GM21447 (cell line): ENCODE results near the gene APCDD1L.

ENCODE experiments used
- ATAC-seq: cut with Tn5 transposase; IDR thresholded peaks from one replicate; pipeline ENCODE4 v1.9.1; 2021; ENCODE audit not compliant: unreplicated experiment

APCDD1L gene

DNA sequence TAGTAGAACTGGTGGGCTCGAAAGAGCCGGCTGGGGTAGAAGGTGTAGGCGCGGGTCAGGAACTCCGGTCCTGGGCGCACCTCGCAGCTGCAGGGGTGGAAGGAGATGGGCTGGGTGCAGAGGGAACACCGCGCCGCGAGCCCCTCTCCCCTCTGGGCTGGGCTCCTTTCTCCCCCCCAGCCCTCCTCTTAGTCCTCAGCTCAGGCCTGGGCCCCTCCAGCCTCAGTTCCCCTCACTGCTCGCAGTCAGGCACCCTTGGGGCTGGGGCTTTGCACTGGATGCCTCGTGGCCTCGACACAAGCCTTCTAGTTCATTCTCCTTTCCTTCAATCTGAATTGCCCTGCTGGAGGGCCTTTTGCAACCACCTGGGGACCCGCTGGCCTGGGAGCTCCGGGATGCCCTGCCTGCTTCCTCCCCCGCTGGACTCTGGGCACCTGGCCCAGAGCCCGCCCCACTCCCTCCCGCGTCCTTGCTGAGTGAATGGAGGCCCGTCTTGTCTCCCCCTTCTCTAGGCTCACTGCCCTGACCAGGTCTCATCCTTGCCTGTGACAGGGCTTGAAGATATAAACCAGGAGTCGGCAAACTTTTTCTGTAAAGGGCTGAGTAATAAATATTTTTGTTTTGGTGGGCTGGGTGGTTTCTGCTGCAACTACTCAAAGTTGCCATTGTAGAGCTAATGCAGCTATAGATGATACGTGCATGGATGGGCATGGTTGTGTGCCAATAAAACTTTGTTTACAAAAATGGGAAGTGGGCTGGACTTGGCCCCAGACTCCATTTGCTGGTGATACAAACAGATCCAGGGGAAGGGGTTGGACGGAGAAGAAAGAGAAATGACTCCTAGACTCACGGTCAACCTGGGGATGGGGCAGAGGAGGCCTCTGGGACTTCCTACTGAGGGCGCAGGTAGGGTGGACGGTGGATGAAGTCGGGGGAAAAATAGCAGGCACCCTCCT, 47.3 kb downstream of the APCDD1L start:
- no peak for ATAC-seq

DNA sequence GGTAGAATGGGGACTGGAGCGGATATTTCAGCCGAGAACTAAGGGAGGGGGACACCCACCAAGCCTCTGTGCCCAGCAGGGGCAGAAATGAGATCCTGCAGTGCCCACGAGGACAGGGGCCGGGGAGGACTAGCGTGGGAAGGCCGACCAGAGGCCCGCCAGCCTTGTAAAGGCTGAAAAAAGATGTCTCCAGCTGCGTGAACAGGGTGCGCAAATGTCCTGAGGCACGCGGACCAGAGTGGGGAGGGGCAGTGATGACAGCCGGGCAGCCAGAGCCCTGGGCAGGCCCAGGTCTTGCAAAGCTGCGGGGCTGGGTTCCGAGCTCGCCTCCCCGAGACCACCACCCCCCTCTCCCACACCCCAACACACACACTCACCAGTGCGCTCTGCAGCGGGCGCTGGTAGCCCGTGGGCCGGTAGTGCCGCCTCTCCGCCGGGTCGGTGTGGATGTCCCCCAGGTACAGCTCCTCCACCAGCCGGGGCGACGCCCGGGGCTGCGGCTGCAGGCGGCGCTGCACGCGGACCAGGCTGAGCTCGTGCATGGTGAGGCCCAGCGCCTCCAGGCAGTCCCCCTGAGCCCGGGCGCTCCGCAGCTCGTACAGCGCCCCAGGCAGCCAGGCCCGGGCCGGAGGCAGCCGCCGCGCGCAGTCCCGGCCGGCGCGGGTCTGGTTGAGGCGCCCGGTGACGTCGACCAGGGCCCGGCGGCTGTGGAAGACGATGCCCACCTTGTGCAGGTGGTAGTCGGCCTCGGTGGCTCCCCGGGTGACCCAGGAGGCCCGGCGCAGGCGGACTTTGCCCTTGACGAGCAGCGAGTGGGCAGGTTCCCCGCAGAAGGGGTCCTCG, 48.2 kb downstream of the APCDD1L start:
- no peak for ATAC-seq

DNA sequence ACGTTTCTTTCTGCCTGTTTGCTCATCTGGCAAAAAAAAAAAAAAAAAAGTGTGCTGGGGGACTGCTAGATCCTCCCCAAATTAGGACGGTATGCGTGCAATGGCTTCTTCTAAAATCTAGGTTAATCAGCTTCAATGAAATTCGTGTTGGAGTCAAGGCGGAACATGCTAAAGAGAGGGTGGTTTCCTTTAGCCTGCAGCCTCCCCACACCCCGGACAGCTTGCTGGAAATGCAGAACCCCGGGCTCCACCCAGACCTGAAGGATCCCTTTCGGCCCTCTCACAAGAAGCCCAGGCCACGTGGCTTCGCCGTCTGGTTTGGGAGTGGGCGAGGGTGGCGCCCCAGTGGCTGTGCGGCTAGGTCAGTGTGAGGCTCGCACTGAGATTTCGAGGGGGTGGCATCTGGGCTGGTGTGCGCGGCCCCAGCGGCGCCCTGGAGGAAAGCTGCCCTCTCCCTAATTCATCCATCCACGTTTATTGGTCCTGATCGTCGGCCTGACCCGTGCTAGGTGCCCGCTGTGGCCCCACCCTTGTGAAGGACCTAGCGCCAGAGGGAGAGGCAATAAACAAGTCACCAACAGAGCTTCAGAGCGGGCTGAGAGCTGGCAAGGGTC, 49.0 kb downstream of the APCDD1L start:
- ATAC-seq, result no peak

DNA sequence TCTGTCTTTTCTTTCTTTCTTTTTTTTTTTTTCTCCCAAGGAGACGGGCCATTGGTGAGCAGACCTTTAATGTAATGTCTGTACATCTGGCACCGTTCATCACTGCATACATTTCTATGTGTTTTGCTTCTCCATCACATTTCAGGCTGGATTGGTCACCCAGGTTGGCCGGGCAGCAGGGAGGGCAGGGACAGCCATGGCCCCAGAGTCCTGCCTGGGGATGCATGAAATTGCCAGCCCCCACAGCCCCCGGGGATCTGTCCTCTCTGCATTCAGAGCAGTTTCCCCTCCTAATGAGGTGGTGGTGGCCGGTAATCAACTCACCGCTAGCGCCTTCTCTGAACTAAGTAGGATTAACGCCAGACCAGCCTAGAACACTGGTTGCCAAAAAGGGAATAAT, 50.4 kb downstream of the APCDD1L start:
- no peak for ATAC-seq

DNA sequence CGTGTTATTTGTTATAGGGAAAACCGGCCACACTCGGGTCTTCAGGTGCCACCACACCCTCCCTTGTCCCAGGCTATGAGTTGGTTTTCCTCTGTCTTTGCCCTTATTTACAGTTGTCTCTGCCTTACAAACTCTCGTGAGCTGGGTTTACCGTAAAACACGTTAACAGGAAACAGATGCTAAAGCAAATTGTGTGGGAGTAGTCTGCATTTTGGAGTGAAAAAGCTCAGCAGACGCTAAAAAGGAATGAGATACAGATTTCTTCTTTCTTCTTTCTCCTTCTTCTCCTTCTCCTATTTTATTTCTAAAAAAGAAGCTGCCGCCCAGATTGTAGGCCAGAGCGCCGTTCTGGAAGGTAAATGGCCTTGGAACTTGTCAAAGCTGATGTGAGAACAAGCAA, 51.9 kb downstream of the APCDD1L start:
- no peak for ATAC-seq

DNA sequence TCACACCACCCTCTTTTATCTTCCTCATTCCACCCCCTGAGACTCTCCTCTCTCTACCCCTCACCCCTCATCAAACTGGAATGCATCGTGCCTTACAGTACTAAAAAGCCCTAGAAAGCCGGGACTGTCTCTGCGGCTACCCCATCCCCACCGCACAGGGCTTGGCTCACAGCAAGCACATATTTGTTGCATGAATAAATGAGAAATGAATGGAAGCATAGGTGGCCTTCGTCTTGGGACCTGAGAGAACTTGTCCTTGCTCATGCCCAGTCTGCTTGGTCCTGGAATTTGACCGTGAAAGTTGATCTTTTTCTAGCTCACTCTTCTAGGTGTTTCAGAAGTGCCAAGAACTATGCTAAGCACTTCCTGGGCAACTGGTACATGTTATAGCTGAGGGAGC, 53.3 kb downstream of the APCDD1L start:
- no peak for ATAC-seq

DNA sequence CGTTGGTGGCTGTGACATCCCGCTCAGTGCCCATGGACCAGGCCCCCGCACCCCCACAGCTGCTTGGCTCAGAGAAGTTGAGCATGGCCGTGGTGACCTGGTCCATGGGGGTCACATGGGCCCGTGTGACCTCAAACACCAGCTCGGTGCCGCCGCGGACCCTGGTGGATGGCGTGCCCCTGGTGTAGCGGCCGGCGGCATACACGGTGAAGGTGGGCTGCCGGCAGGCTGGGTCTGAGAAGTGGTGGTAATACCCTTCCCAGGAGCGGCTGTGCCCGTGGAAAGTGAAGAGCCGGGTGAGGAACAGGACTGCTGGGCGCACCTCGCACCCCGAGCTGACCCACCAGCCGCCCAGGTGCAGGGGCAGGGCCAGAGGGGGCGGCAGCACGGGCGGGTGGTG, 54.1 kb downstream of the APCDD1L start:
- no peak for ATAC-seq

DNA sequence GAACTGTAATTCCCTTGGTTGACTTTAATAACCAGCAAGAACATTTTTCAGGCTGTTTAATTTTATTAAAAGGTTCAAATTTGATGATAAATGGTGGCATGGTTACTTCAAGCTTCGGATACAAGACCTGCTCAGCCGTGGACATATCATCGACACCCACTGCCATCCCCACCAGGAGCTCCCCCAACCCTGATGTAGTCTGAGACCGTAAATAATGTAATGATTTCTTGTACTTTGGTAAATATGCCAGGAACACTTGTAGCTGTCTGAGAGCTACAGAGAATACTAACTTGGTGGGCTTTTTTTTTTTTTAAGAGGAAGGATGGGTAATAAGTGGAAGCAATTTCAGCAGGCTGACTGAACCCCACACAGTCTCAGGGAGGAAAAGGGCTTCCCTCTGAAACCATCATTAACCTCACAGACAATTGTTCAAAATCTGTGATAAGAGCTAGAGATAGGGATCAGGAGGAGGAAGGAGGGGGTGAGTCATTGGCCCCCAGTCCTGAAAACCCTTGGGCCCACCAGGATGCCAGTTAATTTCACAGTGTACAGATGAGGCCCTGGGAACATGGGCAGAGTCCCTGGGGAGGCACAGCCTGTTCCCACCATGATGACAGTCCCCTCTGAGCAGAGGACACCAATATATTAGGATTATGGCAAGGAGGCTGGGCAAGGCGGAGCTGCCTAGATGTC, 56.0 kb downstream of the APCDD1L start:
- ATAC-seq, result peak; percentile 9

DNA sequence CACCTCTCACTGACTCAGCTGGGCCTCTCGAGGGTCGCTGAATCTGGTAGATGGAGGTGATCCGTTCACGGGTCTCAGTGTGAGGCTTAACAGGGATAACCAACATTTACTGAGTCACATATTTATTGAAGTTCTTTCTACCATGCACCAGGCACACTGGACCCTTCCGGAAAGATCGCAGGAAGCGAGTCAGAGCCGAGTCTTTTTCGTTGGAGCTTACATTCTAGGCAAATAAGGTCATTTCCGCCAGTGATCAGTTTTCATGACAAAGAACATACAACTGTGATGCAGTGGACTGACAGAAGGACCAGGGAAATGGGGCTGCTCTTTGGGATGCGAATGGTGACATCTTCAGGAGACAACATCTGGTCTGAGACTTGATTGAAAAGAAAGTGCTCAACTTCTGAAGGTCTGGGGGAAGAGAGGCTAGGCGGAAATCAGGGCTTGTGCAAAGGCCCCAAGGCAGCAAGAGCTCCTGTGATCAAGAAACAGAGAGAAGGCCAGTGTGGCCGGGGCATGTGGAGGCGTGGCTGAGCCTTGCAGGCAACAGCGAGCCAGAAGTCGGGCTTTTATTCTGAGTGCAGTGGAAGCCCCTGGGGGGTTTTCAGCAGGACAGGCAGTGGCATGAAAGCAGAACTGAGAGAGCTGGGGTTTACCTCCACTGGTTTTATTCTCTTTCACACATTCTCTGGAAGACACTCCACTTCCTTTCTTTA, 56.7 kb downstream of the APCDD1L start:
- peak; percentile 98 for ATAC-seq

DNA sequence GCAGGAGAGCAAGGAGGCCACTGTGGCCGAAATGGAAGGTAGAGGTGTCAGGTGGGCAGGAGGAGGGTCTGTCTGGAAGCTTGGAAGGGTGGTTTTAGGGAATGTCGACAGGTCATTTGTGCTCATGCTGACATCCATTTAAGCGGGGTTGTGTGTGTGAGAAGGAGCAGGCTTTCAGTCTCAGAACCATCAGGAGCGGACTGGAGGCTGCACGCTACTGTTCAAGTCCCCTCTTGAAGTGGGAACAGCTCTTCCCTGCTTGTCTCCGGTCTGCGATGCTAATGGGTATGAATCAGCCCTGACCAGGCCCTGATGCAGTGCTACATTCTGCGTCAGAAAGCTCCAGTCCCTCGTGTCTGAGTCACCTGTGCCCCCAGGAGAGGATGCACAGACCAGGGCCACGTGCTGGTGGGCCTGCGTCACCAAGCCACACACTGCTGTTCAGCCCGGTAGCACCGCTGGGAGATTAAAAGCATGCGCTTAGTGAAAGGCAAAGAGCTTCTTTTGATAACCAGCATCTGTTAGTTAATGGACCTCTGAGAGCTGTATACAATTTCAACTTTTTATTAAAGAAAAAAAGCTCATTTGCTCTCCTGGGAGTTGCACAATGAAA, 58.0 kb downstream of the APCDD1L start:
- ATAC-seq, result no peak

DNA sequence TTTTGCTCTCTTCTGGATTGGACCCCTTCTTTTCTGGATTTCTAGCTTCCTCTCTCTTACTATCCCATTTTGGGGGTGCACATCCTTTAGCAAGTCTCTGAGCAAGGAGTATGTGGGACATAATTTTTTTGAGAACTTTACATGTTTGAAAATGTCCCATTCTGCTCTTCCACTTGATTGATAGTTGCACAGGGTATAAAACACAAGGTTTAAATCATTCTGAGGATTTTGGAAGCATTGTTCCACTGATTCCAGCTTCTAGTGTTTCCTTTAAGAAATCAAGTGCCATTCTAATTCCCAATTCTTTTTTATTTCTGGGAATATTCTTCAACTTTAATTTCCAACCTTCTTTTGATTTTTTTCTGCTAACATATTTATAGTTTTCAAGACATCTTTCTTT, 60.7 kb downstream of the APCDD1L start:
- no peak for ATAC-seq

DNA sequence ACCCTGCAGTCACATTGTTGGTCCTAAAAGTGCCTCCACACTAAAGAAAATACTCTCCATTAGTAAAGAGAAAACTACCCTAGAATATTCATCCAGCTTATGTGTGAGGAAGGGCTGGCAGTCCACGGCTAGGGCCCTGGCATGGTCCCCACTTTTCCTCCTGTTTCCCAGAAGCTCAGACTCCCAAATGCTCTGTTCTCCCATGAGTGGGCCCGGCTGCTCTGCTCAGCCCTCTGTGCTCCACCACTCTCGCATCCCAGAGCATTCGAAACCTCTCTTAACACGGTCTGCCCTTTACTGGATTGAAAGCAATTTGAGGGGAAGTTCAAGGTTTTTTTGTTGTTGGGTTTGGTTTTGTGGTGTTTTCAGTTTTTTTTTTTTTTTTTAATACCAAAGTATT, 61.8 kb downstream of the APCDD1L start:
- ATAC-seq, result no peak

DNA sequence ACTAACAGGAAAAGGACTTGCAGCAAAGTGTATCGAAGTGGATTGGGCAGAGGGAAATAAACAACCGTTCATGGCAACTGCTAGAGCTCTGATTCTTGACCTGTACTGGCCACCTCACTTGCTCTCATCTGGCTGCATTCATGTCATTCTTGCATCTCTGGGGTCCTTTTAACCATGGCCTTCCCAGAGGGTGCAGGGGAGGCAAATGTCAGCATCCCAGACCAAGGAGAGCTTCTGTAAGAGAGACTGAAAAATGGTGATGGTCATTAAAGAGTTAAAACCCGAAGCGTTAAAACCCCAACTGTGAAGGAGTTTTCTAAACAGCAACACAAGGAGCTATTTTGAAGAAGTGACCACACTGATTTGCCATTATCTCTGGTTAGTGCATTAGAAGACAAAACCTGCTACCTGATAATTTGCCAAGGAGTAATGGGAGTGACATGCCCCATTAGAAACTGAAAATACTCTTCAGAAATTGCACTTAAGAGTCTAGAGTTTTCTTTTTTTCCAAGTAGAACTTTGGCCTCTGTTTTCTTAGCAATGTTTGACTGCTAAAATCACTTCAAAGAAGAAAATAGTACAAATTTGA, 62.4 kb downstream of the APCDD1L start:
- ATAC-seq, result no peak

DNA sequence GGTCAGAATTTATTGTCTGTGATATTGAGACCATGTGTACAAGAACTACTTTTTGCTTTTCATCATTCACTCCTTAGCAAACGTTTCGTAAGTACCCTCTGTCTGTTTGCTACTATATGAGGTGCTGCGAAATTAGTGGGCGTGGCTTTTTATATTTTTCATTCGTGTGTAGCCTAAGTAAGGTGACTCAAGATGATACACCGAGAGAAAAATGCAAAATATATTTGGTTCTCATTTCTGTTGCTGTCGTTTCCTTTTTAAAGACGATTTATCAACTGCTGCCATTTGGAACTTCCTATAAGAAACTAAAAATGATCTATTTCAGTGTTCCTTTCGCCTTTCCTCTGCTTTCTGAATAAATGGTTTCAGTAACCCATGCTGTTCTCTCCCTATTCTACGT, 64.9 kb downstream of the APCDD1L start:
- ATAC-seq, result peak; percentile 68

DNA sequence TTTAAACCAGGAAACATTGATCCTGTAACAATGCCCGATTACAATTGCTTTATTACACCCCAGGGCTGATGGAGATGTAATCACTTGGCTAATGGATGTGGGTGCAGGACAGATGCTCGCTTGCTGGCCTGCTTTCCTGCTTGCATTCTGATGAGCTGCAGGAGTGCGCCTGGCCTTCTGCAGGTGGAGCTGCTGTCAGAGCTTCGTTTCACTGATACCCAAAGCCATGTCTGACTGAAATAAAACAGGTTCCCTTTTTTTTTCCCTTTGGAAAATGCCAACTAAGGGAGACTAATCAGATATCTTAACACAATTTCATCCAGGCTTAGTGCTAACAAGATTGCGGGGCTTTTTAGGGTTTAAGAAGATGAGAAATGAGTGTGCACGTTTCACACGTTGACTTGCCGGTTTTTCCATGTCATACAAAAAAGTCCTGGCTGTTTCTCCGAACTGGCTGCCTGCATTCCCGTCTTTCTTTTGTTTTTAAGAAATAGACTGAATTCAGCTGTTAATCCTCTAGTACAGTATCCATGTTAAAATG, 65.4 kb downstream of the APCDD1L start:
- no peak for ATAC-seq

DNA sequence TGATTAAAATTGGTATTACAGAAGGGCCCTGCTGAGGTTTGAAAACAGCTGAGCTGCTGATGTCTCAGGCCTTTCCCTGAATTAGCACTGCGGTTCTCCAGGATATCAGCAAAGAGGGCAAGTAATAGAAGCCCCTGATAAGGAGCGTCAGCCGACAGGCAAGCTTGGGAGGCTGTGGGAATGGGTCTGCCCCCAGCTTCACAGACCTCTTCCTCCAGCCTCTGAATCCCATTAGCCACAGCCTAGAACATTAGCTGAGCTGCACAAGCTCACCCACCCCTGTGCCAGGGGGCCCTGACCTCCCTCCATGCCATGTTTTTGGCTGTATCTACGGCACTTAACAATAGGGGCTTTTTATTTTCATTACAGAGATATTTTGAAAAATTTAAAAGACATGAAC, 66.2 kb downstream of the APCDD1L start:
- no peak for ATAC-seq

DNA sequence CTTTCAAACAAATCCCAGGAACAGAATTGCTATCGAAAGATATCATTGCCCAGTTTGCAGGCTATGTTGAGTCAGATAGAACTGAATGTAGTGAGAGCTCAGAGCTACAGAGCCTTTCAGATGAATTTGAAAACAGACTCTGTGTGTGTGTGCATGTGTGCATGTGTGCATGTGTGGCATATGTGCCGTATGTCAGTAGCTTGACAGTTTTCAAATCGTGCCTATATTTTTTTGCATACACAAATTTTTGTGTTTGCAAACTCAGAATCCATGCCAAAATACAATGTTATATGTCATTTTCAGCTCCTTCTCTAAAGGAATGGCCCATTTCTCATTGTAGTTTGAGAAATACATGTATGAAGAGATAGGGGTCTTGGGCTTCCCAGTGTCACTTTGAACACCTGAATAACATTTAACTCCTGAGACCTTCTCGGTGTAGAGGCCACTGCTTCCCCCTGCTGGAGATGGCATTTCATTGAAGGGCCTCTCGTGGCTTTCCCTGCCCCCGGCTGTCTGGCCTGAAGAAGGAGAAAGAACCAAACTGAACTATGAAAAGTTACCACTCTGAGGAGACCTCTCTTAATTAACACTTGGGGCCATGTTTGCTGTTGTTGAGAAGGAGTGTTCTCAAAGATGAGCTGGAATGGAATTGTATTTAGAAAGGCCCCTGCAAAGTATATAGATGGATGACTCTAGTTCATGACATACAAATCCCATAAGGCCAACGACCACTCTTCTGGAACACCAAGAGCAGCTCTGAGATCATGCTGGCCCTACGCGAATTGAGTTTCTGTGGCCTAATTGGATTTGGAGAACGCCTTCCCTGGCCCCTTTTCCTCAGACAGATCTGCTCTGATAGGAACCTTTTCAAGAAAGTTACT, 67.4 kb downstream of the APCDD1L start:
- ATAC-seq, result no peak

DNA sequence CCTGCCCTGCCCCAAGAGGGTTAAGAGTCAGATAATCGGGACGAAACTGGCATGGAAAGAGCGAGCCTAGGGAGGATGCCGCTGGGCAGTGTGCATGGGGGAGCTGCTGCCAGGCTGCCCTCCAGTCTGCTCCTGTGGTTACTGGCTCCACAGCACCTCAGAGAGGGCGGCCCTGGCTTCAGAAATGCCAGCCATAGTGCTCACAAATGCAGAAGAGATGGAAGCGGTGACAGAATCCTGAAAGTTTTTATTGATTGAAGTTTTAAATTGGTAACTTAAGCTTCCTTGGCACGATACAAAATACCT, 68.3 kb downstream of the APCDD1L start:
- no peak for ATAC-seq
